Stomach (tissue), 9 donors: Measurements from ENCODE around the gene ABCB9. TPM values are rescaled to one million over a fixed set of nuclear protein-coding genes. Genes with fewer than 3 reads are reported as not detected.

ENCODE experiments used
- DNase-seq, 2 donors: peaks; one replicate each; pipeline versions ENCODE4 v3.0.0 to v3.0.0-alpha.2; 2013 to 2019
- H3K27ac ChIP-seq, 5 donors: fragments of 200-600 bp in 4 of 5; sonication (generic) in 4 of 5; one replicate each; pipeline ENCODE4 v1.5.1; 2013 to 2019; ENCODE audit warnings: mild to moderate bottlenecking in 1 of 5, moderate library complexity in 1 of 5
- H3K27me3 ChIP-seq, 3 donors: fragments of 200-600 bp; sonication (generic); one replicate each; pipeline ENCODE4 v1.5.1; 2017 to 2019; ENCODE audit warnings: mixed run types in 1 of 3
- H3K36me3 ChIP-seq, 4 donors: fragments of 200-600 bp; sonication (generic); 1 replicate in 3 of 4; 2 replicates in 1 of 4; pipeline ENCODE4 v1.5.1; 2016 to 2019
- H3K4me1 ChIP-seq, 4 donors: fragments of 200-600 bp; sonication (generic); one replicate each; pipeline ENCODE4 v1.5.1; 2016 to 2019
- H3K4me3 ChIP-seq, 4 donors: fragments of 200-600 bp; sonication (generic) in 3 of 4; one replicate each; pipeline ENCODE4 v1.5.1; 2016 to 2019; ENCODE audit warnings: mild to moderate bottlenecking in 1 of 4
- H3K9me3 ChIP-seq, 4 donors: fragments of 200-600 bp; sonication (generic); one replicate each; pipeline ENCODE4 v1.5.1; 2016 to 2019
- CTCF ChIP-seq, 7 experiments: fragments of 450-650 bp in 4 of 7; fragments of 200-600 bp in 3 of 7; sonication (generic) in 3 of 7; IDR thresholded peaks; one replicate each; pipeline ENCODE4 v1.5.1; 2016 to 2019; ENCODE audit warnings: antibody characterized with exemption in 7 of 7, control low read depth in 2 of 7, mild to moderate bottlenecking in 1 of 7
- EP300 ChIP-seq: sonication (generic); formaldehyde crosslinking; IDR thresholded peaks from one replicate; pipeline ENCODE4 v1.6.1; 2017; ENCODE audit warnings: antibody characterized with exemption
- POLR2A ChIP-seq, 4 donors: fragments of 450-650 bp; IDR thresholded peaks; one replicate each; pipeline ENCODE4 v1.6.1; 2016; ENCODE audit warnings: antibody characterized with exemption in 4 of 4, control low read depth in 2 of 4, mild to moderate bottlenecking in 1 of 4, moderate library complexity in 1 of 4
- POLR2AphosphoS5 ChIP-seq, 3 donors: sonication (generic); formaldehyde crosslinking; IDR thresholded peaks; one replicate each; pipeline ENCODE4 v1.6.1; 2016; ENCODE audit warnings: antibody characterized with exemption in 3 of 3
- WGBS, 5 donors: extraction: QIAGEN DNeasy Blood & Tissue Kit in 3 of 5; methylation state at CpG; one replicate each; pipeline versions ENCODE4 v1.1.5 to v1.1.7; 2013 to 2018; 5-methylcytosine and 5-hydroxymethylcytosine counted together
- intact Hi-C: fragments of 100-400 bp; cut with DNase I; formaldehyde crosslinking; loops from one replicate; pipeline ENCODE4 v1.15.1; 2023; ENCODE audit warnings: low total_unique reads
- polyA plus RNA-seq, 3 donors: library from polyadenylated mRNA; stranded (reverse); fragments of 200-250 nt; gene quantifications; one replicate each; pipeline ENCODE4 v1.2.3, GENCODE V29; 2013
- total RNA-seq, 5 donors: library from RNA; depleted of rRNA; stranded (reverse); fragments of >200 nt; gene quantifications; one replicate each; pipeline versions ENCODE4 v1.1.0 to v1.2.3, GENCODE V29; 2014 to 2016
- donor health status: healthy with polysubstance abuse.
- donor health status: Bipolar disorder and iron deficiency.
- donor health status: healthy.

ABCB9 gene
- total and polyA plus RNA-seq, 8 donors = 1.2 to 29.5 (median 2.2) TPM; not detected in 1

GRCh38 chr12:123010681-123011080, 44.4 kb upstream of the ABCB9 start:
- Histone ChIP-seq H3K36me3 (peaks cover 3 to 76% (median 64%) of the 10 kb centered on the region in 4 donors), H3K4me1 (no peaks in the 10 kb centered on the region), H3K27ac (no peak overlapping the region), H3K27me3 (no peaks in the 10 kb centered on the region), H3K4me3 (no peak overlapping the region), H3K9me3 (no peaks in the 10 kb centered on the region)
- no peak for DNase-seq
- TF ChIP-seq POLR2AphosphoS5 (IDR thresholded peaks at IDR 0.05) (no peak), POLR2A (IDR thresholded peaks at IDR 0.05) (no peak), EP300 (no peak), CTCF (IDR thresholded peaks at IDR 0.05) (no peak)
- intact Hi-C loops = no loop called here
- 92 to 98% (median 95%) methylated on average over 4 of the region's 4 CpGs for WGBS, 5 donors

- intact Hi-C loops = no loop called here
- H3K4me3 ChIP-seq = no peak overlapping the region
- TF ChIP-seq POLR2AphosphoS5 (IDR thresholded peaks at IDR 0.05) (no peak), EP300 (no peak), CTCF (IDR thresholded peaks at IDR 0.05) (no peak), POLR2A (IDR thresholded peaks at IDR 0.05) (no peak)
- no peaks in the 10 kb centered on the region for H3K9me3 ChIP-seq
- H3K36me3 ChIP-seq = peaks cover 5 to 81% (median 69%) of the 10 kb centered on the region in 4 donors
- no peaks in the 10 kb centered on the region for H3K4me1 ChIP-seq
- 83 to 92% (median 89%) methylated on average over 1 of the region's 1 CpG for WGBS, 5 donors
- no peak overlapping the region for H3K27ac ChIP-seq
- no peaks in the 10 kb centered on the region for H3K27me3 ChIP-seq
- DNase-seq = no peak
These were observed 43.8 kb upstream of the ABCB9 start for GRCh38 chr12:123010110-123010509.

- 85 to 90% (median 86%) methylated on average over 12 of the region's 12 CpGs for WGBS, 5 donors
- no peaks in the 10 kb centered on the region for H3K4me1 ChIP-seq
- H3K36me3 ChIP-seq = peaks cover 11 to 78% (median 67%) of the 10 kb centered on the region in 4 donors
- no peak for DNase-seq
- no peak overlapping the region for H3K4me3 ChIP-seq
- H3K9me3 ChIP-seq = no peaks in the 10 kb centered on the region
- no peak overlapping the region for H3K27ac ChIP-seq
- H3K27me3 ChIP-seq = no peaks in the 10 kb centered on the region
- intact Hi-C loops = no loop called here
- no peak for TF ChIP-seq POLR2A (IDR thresholded peaks at IDR 0.05)
- no peak for TF ChIP-seq EP300
- no peak for TF ChIP-seq POLR2AphosphoS5 (IDR thresholded peaks at IDR 0.05)
- no peak for TF ChIP-seq CTCF (IDR thresholded peaks at IDR 0.05)
These were observed 40.7 kb upstream of the ABCB9 start for GRCh38 chr12:123006977-123007376.

GRCh38 chr12:123005081-123005626, 38.9 kb upstream of the ABCB9 start:
- Histone ChIP-seq H3K4me3 (no peak overlapping the region), H3K27me3 (no peaks in the 10 kb centered on the region), H3K27ac (no peak overlapping the region), H3K36me3 (peaks cover 16 to 78% (median 67%) of the 10 kb centered on the region in 4 donors), H3K4me1 (no peaks in the 10 kb centered on the region), H3K9me3 (no peaks in the 10 kb centered on the region)
- TF ChIP-seq POLR2AphosphoS5 (IDR thresholded peaks at IDR 0.05) (no peak), CTCF (IDR thresholded peaks at IDR 0.05) (no peak), POLR2A (IDR thresholded peaks at IDR 0.05) (no peak), EP300 (no peak)
- 90 to 97% (median 96%) methylated on average over 11 to 22 of the region's 22 CpGs for WGBS, 5 donors
- DNase-seq = no peak
- intact Hi-C loops = no loop called here
